Eye (tissue), 1 donor: ENCODE results near the gene RNASEH2C.
"Not testable (repeated sequence)": the region's sequence is repeated elsewhere in the genome, so short reads cannot be mapped to it uniquely, and the experiment has no call there.

Experiments used
- DNase-seq: peaks from one replicate; pipeline ENCODE4 v3.0.0-alpha.2; 2015

The RNASEH2C gene

GRCh38 chr11:65716774-65717405 is 3.7 kb downstream of the RNASEH2C start:
- DNase-seq: no peak

GRCh38 chr11:65716302-65716701 is 4.3 kb downstream of the RNASEH2C start:
- DNase-seq: no peak

- no peak for DNase-seq
These were observed 6.2 kb downstream of the RNASEH2C start for GRCh38 chr11:65714433-65714832.

GRCh38 chr11:65713212-65713969 is 7.2 kb downstream of the RNASEH2C start:
- no peak for DNase-seq

GRCh38 chr11:65712633-65713076 is 7.9 kb downstream of the RNASEH2C start:
- no peak for DNase-seq

- DNase-seq: peak; percentile 100
These were observed 8.6 kb downstream of the RNASEH2C start, which contains the start of gene KAT5 for GRCh38 chr11:65711785-65712632. KAT5 (plus strand) TSS chr11:65712252; CDS start chr11:65712268, 16 bp downstream.

- no peak for DNase-seq
These were observed 10.2 kb downstream of the RNASEH2C start for GRCh38 chr11:65710421-65710820.

GRCh38 chr11:65709661-65710060 is 10.9 kb downstream of the RNASEH2C start:
- DNase-seq: no peak

- no peak for DNase-seq
These were observed 12.1 kb downstream of the RNASEH2C start for GRCh38 chr11:65708451-65708850.

- DNase-seq: not testable (repeated sequence)
These were observed 13.6 kb downstream of the RNASEH2C start for GRCh38 chr11:65707002-65707401.

- DNase-seq: peak; percentile 85
These were observed 14.3 kb downstream of the RNASEH2C start for GRCh38 chr11:65706303-65706763.

- DNase-seq: no peak
These were observed 16.8 kb downstream of the RNASEH2C start for GRCh38 chr11:65703846-65704245.

GRCh38 chr11:65701686-65702085 is 18.9 kb downstream of the RNASEH2C start:
- no peak for DNase-seq

- DNase-seq: no peak
These were observed 20.2 kb downstream of the RNASEH2C start for GRCh38 chr11:65700399-65700798.

- no peak for DNase-seq
These were observed 21.3 kb downstream of the RNASEH2C start for GRCh38 chr11:65699306-65699705.

GRCh38 chr11:65698205-65698604 is 22.4 kb downstream of the RNASEH2C start:
- no peak for DNase-seq

- no peak for DNase-seq
These were observed 23.6 kb downstream of the RNASEH2C start for GRCh38 chr11:65696802-65697552.

- no peak for DNase-seq
These were observed 24.9 kb downstream of the RNASEH2C start for GRCh38 chr11:65695459-65696241.

- DNase-seq: no peak
These were observed 28.2 kb downstream of the RNASEH2C start for GRCh38 chr11:65692367-65692766.

GRCh38 chr11:65691847-65692246 is 28.8 kb downstream of the RNASEH2C start:
- not testable (repeated sequence) for DNase-seq

- DNase-seq: no peak
These were observed 34.6 kb downstream of the RNASEH2C start for GRCh38 chr11:65685981-65686380.

- DNase-seq: not testable (repeated sequence)
These were observed 37.1 kb downstream of the RNASEH2C start for GRCh38 chr11:65683480-65683879.
